ENCODE results near the gene CDC123.
"Not testable (repeated sequence)": the region's sequence is repeated elsewhere in the genome, so short reads cannot be mapped to it uniquely, and the experiment has no call there.

CDC123 gene

DNA sequence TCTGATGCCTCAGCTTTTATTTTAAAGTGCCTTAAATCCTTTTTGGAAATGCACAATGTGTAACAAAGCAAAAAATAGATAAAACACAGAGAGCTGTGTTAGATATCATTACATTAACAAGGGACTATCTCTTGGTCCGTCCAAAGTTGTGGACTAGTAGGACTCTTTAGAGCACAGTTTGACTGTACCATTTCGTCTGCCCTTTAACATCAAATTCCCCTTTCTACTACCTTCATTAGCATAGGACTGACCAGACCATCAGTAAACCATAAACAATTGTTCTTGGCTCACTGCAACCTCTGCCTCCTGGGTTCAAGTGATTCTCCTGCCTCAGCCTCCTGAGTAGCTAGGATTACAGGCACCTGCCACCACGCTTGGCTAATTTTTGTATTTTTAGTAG, 101.8 kb downstream of the CDC123 start:
- DNase-seq (ENCODE audit: low read depth in 1 of 2, low spot score in 1 of 2): not testable (repeated sequence)

GRCh38 chr10:12299222-12299965, 103.4 kb downstream of the CDC123 start:
- no peak for DNase-seq (ENCODE audit: low read depth in 1 of 2, low spot score in 1 of 2)

Data from activated CD4-positive, alpha-beta T cell treated with anti-CD3 and anti-CD28 coated beads, Interleukin-2, amount 50 U/mL, for 24 hours (primary cell).